ENCODE data around the gene ITGA7. TPM values are rescaled to one million over a fixed set of nuclear protein-coding genes. Genes with fewer than 3 reads are reported as not detected.

ITGA7 gene
- total RNA-seq, 1 donor from 2014 or later, result 7.7 TPM

GRCh38 chr12:55726971-55727370, 19.3 kb upstream of the ITGA7 start:
- TF ChIP-seq CTCF (conservative IDR thresholded peaks at IDR 0.05; ENCODE audit: low read depth, low read length), result no peak
- H3K4me3 ChIP-seq (ENCODE audit: low read depth, low read length), result peak overlapping the region; percentile 70
- no peak for DNase-seq (ENCODE audit: low read depth)

GRCh38 chr12:55725556-55725955, 17.9 kb upstream of the ITGA7 start:
- no peak overlapping the region for H3K4me3 ChIP-seq (ENCODE audit: low read depth, low read length)
- TF ChIP-seq CTCF (conservative IDR thresholded peaks at IDR 0.05; ENCODE audit: low read depth, low read length), result no peak
- no peak for DNase-seq (ENCODE audit: low read depth)

- no peak for DNase-seq (ENCODE audit: low read depth)
- no peak for TF ChIP-seq CTCF (conservative IDR thresholded peaks at IDR 0.05; ENCODE audit: low read depth, low read length)
- H3K4me3 ChIP-seq (ENCODE audit: low read depth, low read length), result no peak overlapping the region
Measured at GRCh38 chr12:55724940-55725309, 17.2 kb upstream of the ITGA7 start.

GRCh38 chr12:55724226-55724939, 16.7 kb upstream of the ITGA7 start:
- no peak for DNase-seq (ENCODE audit: low read depth)
- peak; percentile 76 for TF ChIP-seq CTCF (conservative IDR thresholded peaks at IDR 0.05; ENCODE audit: low read depth, low read length)
- no peak overlapping the region for H3K4me3 ChIP-seq (ENCODE audit: low read depth, low read length)

GRCh38 chr12:55723516-55724225, 16.0 kb upstream of the ITGA7 start:
- no peak overlapping the region for H3K4me3 ChIP-seq (ENCODE audit: low read depth, low read length)
- no peak for TF ChIP-seq CTCF (conservative IDR thresholded peaks at IDR 0.05; ENCODE audit: low read depth, low read length)
- no peak for DNase-seq (ENCODE audit: low read depth)

GRCh38 chr12:55722948-55723347, 15.2 kb upstream of the ITGA7 start:
- H3K4me3 ChIP-seq (ENCODE audit: low read depth, low read length), result no peak overlapping the region
- no peak for TF ChIP-seq CTCF (conservative IDR thresholded peaks at IDR 0.05; ENCODE audit: low read depth, low read length)
- DNase-seq (ENCODE audit: low read depth), result no peak

All from epithelial cell of proximal tubule (primary cell).